ENCODE measurements around the gene XRCC5. TPM values are rescaled to one million over a fixed set of nuclear protein-coding genes. Genes with fewer than 3 reads are reported as not detected.

The XRCC5 gene
- total RNA-seq, 4 donors from 2014 or later, result 61.2 to 320 (median 168) TPM

DNA sequence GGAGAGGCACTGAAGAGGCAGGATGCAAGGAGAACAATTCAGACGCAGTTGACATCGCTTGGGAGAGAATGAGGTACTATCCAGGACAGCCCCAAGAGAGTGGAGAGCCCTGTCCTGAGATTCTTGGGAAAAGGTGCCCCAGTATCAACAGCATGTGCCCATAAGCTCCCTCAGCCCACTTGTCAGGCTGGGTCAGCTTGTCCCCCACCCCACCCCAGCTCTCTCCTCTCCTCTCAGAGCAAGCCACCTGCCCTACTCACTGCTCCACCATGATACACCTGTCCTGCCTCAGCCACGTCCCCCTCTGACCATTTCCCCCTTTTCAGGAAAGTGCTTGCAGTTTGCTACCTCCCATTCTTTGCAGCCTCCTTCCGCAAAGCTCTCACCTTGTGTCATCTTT is 111.8 kb downstream of the XRCC5 start:
- Histone ChIP-seq H3K27ac (no peak overlapping the region), H3K36me3 (no peaks in the 10 kb centered on the region), H3K4me1 (no peaks in the 10 kb centered on the region), H3K4me3 (no peak overlapping the region), H3K9me3 (no peaks in the 10 kb centered on the region), H3K27me3 (no peaks in the 10 kb centered on the region)
- TF ChIP-seq POLR2A (IDR thresholded peaks at IDR 0.05), result no peak
- TF ChIP-seq, protein P1, sequence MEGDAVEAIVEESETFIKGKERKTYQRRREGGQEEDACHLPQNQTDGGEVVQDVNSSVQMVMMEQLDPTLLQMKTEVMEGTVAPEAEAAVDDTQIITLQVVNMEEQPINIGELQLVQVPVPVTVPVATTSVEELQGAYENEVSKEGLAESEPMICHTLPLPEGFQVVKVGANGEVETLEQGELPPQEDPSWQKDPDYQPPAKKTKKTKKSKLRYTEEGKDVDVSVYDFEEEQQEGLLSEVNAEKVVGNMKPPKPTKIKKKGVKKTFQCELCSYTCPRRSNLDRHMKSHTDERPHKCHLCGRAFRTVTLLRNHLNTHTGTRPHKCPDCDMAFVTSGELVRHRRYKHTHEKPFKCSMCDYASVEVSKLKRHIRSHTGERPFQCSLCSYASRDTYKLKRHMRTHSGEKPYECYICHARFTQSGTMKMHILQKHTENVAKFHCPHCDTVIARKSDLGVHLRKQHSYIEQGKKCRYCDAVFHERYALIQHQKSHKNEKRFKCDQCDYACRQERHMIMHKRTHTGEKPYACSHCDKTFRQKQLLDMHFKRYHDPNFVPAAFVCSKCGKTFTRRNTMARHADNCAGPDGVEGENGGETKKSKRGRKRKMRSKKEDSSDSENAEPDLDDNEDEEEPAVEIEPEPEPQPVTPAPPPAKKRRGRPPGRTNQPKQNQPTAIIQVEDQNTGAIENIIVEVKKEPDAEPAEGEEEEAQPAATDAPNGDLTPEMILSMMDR (IDR thresholded peaks at IDR 0.05), result no peak
- intact Hi-C loops (cut with DNase I; ENCODE audit: low total_unique reads), result no loop called here
- no peak for DNase-seq

DNA sequence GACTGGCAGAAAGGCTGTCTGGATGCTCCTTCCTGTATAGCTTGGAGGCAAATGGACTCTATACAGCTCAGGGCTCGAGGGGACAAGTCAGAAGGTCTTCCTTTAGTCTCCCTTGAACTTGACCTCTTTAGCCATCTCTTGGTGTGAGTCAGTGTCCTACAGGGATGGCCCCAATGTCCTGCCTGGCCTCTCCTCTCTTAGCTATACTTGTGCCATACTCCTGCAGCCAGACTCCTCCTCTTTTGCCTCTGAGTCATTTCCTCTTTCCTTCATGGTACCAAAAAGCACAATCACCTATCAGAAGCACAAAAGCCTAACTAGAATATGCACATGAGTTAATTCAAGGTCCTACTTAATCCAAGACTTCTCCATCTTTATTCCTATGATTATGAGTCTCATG is 112.7 kb downstream of the XRCC5 start:
- Histone ChIP-seq H3K4me1 (no peaks in the 10 kb centered on the region), H3K4me3 (no peak overlapping the region), H3K36me3 (no peaks in the 10 kb centered on the region), H3K27me3 (no peaks in the 10 kb centered on the region), H3K9me3 (no peaks in the 10 kb centered on the region), H3K27ac (no peak overlapping the region)
- no peak for DNase-seq
- TF ChIP-seq, protein P1 (IDR thresholded peaks at IDR 0.05), result no peak
- no peak for TF ChIP-seq POLR2A (IDR thresholded peaks at IDR 0.05)
- intact Hi-C loops (cut with DNase I; ENCODE audit: low total_unique reads), result no loop called here

DNA sequence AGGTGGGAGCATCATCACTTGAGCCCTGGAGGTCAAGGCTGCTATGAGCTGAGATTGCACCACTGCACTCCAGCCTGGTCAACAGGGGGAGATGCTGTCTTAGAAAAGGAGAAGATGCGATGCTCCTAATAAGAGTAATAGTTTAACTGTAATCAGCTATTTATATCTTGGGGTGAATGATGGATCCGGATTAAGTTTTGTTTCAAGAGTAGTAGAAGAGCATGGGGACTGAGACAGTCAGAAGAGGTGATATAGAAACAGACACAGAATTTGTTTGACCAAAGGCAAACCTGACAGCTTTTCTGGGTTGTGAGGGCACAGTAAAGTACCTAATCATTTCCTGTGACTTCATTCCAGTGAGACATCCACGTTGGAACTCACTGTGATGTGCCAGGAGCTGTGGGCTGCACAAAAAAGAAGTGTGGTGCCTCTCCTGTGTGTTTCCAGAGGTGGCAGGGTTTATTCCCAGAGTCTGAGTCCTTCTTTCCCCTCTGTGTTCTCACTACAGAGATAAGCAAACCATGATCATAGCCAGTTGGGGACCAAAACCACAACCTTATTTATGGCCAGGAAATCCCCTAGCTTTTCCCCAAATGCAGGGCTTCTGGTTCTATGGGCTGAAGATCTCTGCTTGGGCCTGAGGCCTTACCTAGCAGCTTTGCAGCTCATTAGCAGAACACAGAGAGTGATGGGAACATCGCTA is 113.7 kb downstream of the XRCC5 start:
- Histone ChIP-seq H3K27ac (no peak overlapping the region), H3K4me3 (no peak overlapping the region), H3K9me3 (no peaks in the 10 kb centered on the region), H3K27me3 (no peaks in the 10 kb centered on the region), H3K4me1 (no peaks in the 10 kb centered on the region), H3K36me3 (no peaks in the 10 kb centered on the region)
- no peak for DNase-seq
- TF ChIP-seq POLR2A (IDR thresholded peaks at IDR 0.05), result no peak
- TF ChIP-seq, protein P1 (IDR thresholded peaks at IDR 0.05), result no peak
- intact Hi-C loops (cut with DNase I; ENCODE audit: low total_unique reads), result no loop called here

DNA sequence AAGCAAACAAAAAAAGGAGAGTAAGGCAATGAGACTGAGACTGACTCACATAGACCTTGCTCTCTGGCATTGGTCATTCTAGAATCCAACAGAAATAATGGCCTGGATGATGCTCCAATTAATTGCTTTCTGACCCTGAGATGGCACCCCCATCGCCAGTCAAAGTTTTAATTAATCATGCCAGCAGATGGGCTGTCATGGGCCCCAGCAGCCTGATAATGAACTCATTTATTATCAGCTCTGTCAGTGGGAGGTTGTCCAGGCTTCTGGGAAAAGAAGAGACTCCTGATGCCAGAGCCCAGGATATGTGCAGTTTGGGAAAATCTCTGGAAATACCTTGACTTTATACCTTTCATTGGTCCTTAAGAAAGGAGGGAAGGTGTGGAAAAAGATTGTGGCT is 115.2 kb downstream of the XRCC5 start:
- Histone ChIP-seq H3K4me1 (no peaks in the 10 kb centered on the region), H3K9me3 (no peaks in the 10 kb centered on the region), H3K27me3 (no peaks in the 10 kb centered on the region), H3K36me3 (no peaks in the 10 kb centered on the region), H3K4me3 (no peak overlapping the region), H3K27ac (no peak overlapping the region)
- DNase-seq, result no peak
- TF ChIP-seq, protein P1 (IDR thresholded peaks at IDR 0.05), result no peak
- TF ChIP-seq POLR2A (IDR thresholded peaks at IDR 0.05), result no peak
- intact Hi-C loops (cut with DNase I; ENCODE audit: low total_unique reads), result no loop called here

DNA sequence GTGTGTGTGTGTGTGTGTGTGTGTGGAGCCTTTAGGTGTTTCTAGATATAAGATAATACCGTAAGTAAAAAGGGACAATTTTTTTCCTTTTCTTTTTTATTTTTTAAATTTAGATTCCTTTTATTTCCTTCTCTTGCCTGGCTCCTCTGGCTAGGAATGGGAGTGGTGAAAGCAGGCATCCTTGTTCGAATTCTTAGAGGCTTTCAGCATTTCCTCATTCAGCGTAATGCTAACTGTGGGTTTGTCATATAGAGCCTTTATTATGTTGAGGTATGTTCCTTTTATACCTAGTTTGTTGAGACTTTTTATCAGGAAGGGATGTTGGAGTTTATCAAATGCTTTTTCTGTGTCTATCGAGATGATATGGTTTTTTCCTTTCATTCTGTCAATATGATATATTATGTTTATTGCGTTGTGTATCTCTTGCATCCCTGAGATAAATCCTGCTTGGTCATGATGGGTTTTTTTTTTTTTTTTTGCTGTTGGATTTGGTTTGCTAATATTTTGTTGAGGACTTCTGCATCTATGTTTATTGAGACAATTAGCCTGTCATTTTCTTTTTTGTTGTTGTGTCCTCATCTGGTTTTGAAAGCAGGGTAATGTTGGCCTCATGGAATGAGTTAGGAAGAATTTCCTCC is 120.2 kb downstream of the XRCC5 start:
- no peaks in the 10 kb centered on the region for H3K4me1 ChIP-seq
- H3K27ac ChIP-seq, result no peak overlapping the region
- H3K4me3 ChIP-seq, result no peak overlapping the region
- no peaks in the 10 kb centered on the region for H3K27me3 ChIP-seq
- no peak for TF ChIP-seq POLR2A (IDR thresholded peaks at IDR 0.05)
- TF ChIP-seq, protein P1 (IDR thresholded peaks at IDR 0.05), result no peak
- no peak for DNase-seq
- intact Hi-C loops (cut with DNase I; ENCODE audit: low total_unique reads), result no loop called here
- H3K36me3 ChIP-seq, result no peaks in the 10 kb centered on the region
- peaks cover 0 to 7% of the 10 kb centered on the region in 2 donors for H3K9me3 ChIP-seq
